Ovary (tissue), 9 donors: Measurements from ENCODE around the gene PSMB3. TPM values are rescaled to one million over a fixed set of nuclear protein-coding genes. Genes with fewer than 3 reads are reported as not detected.

Experiments
- DNase-seq, 5 donors: peaks; one replicate each; pipeline ENCODE4 v3.0.0-alpha.2; 2019 to 2020
- H3K27ac ChIP-seq, 2 donors: fragments of 200-600 bp; one replicate each; pipeline versions ENCODE4 v1.5.1 to v1.8.0; 2019 to 2022
- H3K27me3 ChIP-seq: fragments of 200-600 bp; one replicate; pipeline ENCODE4 v1.8.0; 2022
- H3K36me3 ChIP-seq: fragments of 200-600 bp; sonication (generic); one replicate; pipeline ENCODE4 v1.5.1; 2019
- H3K4me1 ChIP-seq: one replicate; pipeline ENCODE4 v1.8.1; 2013; ENCODE audit warnings: mild to moderate bottlenecking, moderate library complexity; ENCODE audit not compliant: insufficient read depth
- H3K4me3 ChIP-seq: fragments of 200-600 bp; sonication (generic); one replicate; pipeline ENCODE4 v1.5.1; 2017
- H3K9me3 ChIP-seq, 2 donors: fragments of 200-600 bp in 1 of 2; sonication (generic) in 1 of 2; one replicate each; pipeline versions ENCODE4 v1.5.1 to v1.8.1; 2013 to 2019; ENCODE audit warnings: mild to moderate bottlenecking in 1 of 2, moderate library complexity in 1 of 2
- CTCF ChIP-seq, 3 donors: fragments of 450-650 bp in 2 of 3; fragments of 200-600 bp in 1 of 3; IDR thresholded peaks; one replicate each; pipeline versions ENCODE4 v1.5.1 to v1.8.0; 2016 to 2022; ENCODE audit warnings: antibody characterized with exemption in 3 of 3, mild to moderate bottlenecking in 1 of 3
- EP300 ChIP-seq: sonication (generic); formaldehyde crosslinking; IDR thresholded peaks from one replicate; pipeline ENCODE4 v1.6.1; 2017; ENCODE audit warnings: antibody characterized with exemption
- POLR2A ChIP-seq: fragments of 450-650 bp; IDR thresholded peaks from one replicate; pipeline ENCODE4 v1.6.1; 2017; ENCODE audit warnings: antibody characterized with exemption, mild to moderate bottlenecking, moderate library complexity
- WGBS, 3 donors: extraction: QIAGEN DNeasy Blood & Tissue Kit in 1 of 3; methylation state at CpG; one replicate each; pipeline versions ENCODE4 v1.1.5 to v1.1.7; 2013 to 2017; 5-methylcytosine and 5-hydroxymethylcytosine counted together
- intact Hi-C, 4 donors: fragments of 100-400 bp; cut with DNase I; formaldehyde crosslinking; loops; one replicate each; pipeline versions ENCODE4 v1.11.0 to v1.15.1; 2022 to 2023
- polyA plus RNA-seq, 2 donors: library from polyadenylated mRNA; stranded (reverse); fragments of 200-250 nt in 1 of 2; fragments of 350-450 nt in 1 of 2; fragmentation: Illumina TruSeq in 1 of 2; extraction: RNeasy Lipid Tissue Mini Kit (QIAGEN cat#74804) in 1 of 2; gene quantifications; one replicate each; pipeline ENCODE4 v1.2.3, GENCODE V29; 2013 to 2014
- total RNA-seq, 7 donors: library from RNA; depleted of rRNA in 2 of 7; stranded (reverse); fragments of >200 nt in 2 of 7; fragmentation: NEBNext Ultra II Directional in 3 of 7; extraction: Animal tissue kit (Norgen Biotek cat#: 25700) in 3 of 7; gene quantifications; one replicate each; pipeline versions ENCODE4 v1.1.0 to v1.2.4, GENCODE V29; 2016 to 2023
- donor health status: DM: no; HTN: no; CAD: no; lungs with moderate emphysema.
- donor health status: DM: no; HTN: no; CAD: no.
- donor health status: Bipolar disorder and iron deficiency.
- donor health status: DM: yes; HTN: yes; CAD: no.
- donor health status: DM: no; HTN: no; CAD: no.
- donor health status: DM: yes; HTN: yes; CAD: no.

PSMB3 gene
- total and polyA plus RNA-seq, 9 donors, result 77.0 to 145 (median 103) TPM

DNA sequence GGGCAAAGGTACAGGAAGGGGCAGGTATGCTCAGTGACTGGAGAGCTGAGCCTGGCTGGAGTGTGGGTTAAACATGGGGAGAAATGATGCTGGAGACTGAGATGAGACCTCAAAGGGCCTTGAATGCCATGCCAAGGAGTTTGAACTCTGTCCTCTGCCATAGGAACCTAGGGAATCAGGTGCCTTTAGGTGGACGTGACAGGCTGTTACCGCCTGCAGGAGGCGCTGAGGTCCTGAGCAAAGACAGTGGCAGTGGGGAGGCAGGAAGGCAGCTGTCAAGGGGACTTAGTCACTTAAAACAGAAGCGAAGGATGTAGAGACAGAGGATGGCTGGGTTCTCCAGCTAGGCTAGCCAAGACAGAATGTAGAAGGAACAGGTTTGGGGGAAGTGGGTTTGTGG is 9.1 kb downstream of the PSMB3 start:
- Histone ChIP-seq H3K27ac (no peak overlapping the region), H3K36me3 (no peaks in the 10 kb centered on the region), H3K4me1 (no peaks in the 10 kb centered on the region), H3K27me3 (no peaks in the 10 kb centered on the region), H3K9me3 (no peaks in the 10 kb centered on the region), H3K4me3 (no peak overlapping the region)
- no peak for TF ChIP-seq CTCF (IDR thresholded peaks at IDR 0.05)
- 78 to 89% (median 81%) methylated on average over 4 of the region's 4 CpGs for WGBS, 3 donors
- DNase-seq, result no peak
- intact Hi-C loops, result no loop called here

GRCh38 chr17:38762231-38762630 is 9.7 kb downstream of the PSMB3 start:
- 73 to 89% (median 83%) methylated on average over 3 of the region's 3 CpGs for WGBS, 3 donors
- H3K9me3 ChIP-seq, result no peaks in the 10 kb centered on the region
- TF ChIP-seq POLR2A (no peak), CTCF (IDR thresholded peaks at IDR 0.05) (no peak), EP300 (no peak)
- no peak overlapping the region for H3K27ac ChIP-seq
- no peak for DNase-seq
- no peak overlapping the region for H3K4me3 ChIP-seq
- intact Hi-C loops, result no loop called here
- no peaks in the 10 kb centered on the region for H3K4me1 ChIP-seq
- no peaks in the 10 kb centered on the region for H3K27me3 ChIP-seq
- H3K36me3 ChIP-seq, result no peaks in the 10 kb centered on the region

DNA sequence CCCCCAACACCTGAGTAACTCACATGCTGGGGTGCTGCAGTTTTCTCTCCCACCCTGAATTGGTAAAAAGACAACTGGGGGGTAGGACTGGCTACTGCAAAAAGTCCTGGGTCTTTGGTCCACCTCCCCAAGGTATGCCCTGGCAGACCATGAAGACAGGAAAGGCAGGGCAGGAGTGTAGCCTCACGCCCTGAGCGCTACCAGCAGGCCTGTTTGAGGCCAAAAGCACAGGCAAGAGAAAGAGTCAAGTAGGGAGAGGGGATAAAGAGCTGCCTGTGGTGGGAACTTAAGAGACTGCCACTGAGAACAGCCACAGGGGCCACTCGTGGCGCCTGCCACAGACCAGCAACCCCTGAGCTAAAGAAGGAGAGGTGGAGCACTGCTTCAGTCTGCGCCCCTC is 13.8 kb downstream of the PSMB3 start:
- no peaks in the 10 kb centered on the region for H3K36me3 ChIP-seq
- no peaks in the 10 kb centered on the region for H3K4me1 ChIP-seq
- no peaks in the 10 kb centered on the region for H3K27me3 ChIP-seq
- H3K27ac ChIP-seq, result no peak overlapping the region
- H3K4me3 ChIP-seq, result no peak overlapping the region
- no peak for DNase-seq
- H3K9me3 ChIP-seq, result no peaks in the 10 kb centered on the region
- 87 to 94% (median 90%) methylated on average over 5 of the region's 5 CpGs for WGBS, 3 donors
- TF ChIP-seq EP300 (no peak), POLR2A (no peak), CTCF (IDR thresholded peaks at IDR 0.05) (no peak)
- intact Hi-C loops, result no loop called here

- Histone ChIP-seq H3K27ac (no peak overlapping the region), H3K36me3 (no peaks in the 10 kb centered on the region), H3K4me3 (no peak overlapping the region), H3K4me1 (no peaks in the 10 kb centered on the region), H3K27me3 (no peaks in the 10 kb centered on the region), H3K9me3 (no peaks in the 10 kb centered on the region)
- no peak for DNase-seq
- intact Hi-C loops, result no loop called here
- WGBS, 3 donors, result 37 to 48% (median 40%) methylated on average over 6 of the region's 6 CpGs
- no peak for TF ChIP-seq EP300
Measured at GRCh38 chr17:38768417-38768816, 15.9 kb downstream of the PSMB3 start.

DNA sequence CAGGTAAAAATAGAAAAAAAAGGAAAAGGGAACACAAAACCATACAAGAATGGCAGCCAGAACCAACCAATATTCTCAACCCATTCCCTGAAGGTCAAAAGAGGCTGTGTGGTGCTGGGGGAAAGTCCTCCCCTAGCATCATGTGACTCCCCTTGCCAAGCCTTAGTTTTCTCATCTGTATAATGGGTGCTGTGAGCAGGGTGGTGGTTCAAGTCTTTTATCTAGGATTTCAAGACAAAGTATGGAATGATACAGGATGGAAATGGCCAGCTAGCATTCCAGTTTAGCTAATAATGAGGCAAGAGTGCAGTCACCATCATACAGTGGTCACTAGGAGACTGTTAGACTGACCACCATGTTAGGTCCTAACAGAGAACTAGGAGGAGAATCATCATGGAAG is 20.7 kb downstream of the PSMB3 start:
- TF ChIP-seq CTCF (IDR thresholded peaks at IDR 0.05) (no peak), POLR2A (no peak), EP300 (no peak)
- Histone ChIP-seq H3K4me1 (no peaks in the 10 kb centered on the region), H3K27me3 (no peaks in the 10 kb centered on the region), H3K27ac (no peak overlapping the region), H3K36me3 (no peaks in the 10 kb centered on the region), H3K4me3 (no peak overlapping the region), H3K9me3 (no peaks in the 10 kb centered on the region)
- no peak for DNase-seq
- intact Hi-C loops, result no loop called here
